Fibroblast of pulmonary artery (primary cell): ENCODE measurements around the gene CDHR3.

Experiments
- DNase-seq: peaks from one replicate; pipeline ENCODE4 v3.0.0-alpha.2; 2010; ENCODE audit warnings: low read depth
- H3K4me3 ChIP-seq: replicated peaks from 2 replicates; pipeline ENCODE4 v1.5.1; 2011; ENCODE audit warnings: low read depth, mild to moderate bottlenecking, control low read depth, low read length, moderate library complexity
- CTCF ChIP-seq: IDR thresholded peaks from 2 replicates; pipeline ENCODE4 v1.5.1; 2011; ENCODE audit warnings: mild to moderate bottlenecking, control low read depth, low read length, inconsistent platforms; ENCODE audit errors: missing control alignments

Gene CDHR3

GRCh38 chr7:106033735-106034134 is 70.7 kb downstream of the CDHR3 start:
- no peak overlapping the region for H3K4me3 ChIP-seq
- no peak for TF ChIP-seq CTCF
- DNase-seq: no peak

GRCh38 chr7:106034383-106034782 is 71.3 kb downstream of the CDHR3 start:
- TF ChIP-seq CTCF: no peak
- DNase-seq: no peak
- no peak overlapping the region for H3K4me3 ChIP-seq

DNA sequence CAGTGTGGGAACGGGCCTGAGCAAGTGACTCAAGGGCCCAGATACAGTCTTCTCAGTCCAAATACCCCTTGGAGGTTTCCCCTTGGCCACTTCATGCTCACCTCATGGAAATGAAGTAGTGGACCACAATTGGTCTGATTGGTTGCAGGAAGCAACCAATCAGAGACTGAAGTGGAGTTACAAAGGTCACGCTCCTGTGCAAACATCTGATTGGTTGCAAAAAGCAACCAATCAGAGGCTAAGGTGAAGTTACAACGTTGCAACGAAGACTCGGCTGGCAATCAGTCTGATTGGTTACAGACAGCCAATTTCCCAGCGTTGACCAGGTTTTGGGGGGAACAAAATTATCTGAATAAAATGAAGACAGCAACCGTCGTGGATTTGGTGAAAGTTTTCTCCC is 72.5 kb downstream of the CDHR3 start:
- no peak overlapping the region for H3K4me3 ChIP-seq
- no peak for TF ChIP-seq CTCF
- no peak for DNase-seq

DNA sequence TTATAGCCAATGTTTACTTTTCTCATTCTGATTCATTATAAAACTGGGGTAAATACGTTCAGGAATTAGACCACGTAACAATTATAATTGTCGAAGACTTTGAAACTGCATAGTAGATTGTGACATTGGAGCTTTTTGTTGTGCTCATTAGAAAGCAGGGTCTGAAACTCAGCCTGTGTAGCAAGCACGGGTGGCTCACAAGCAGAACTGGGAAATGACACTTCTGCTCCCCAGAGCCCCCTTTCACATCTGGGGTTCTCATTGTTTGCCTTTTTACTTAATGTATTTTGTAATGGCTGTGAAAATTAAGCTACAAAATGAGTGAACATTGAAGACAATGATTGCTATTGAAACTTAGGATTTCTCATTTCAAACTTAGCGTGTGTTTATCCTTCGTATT is 72.9 kb downstream of the CDHR3 start:
- no peak for TF ChIP-seq CTCF
- no peak for DNase-seq
- no peak overlapping the region for H3K4me3 ChIP-seq

GRCh38 chr7:106037489-106038176 is 74.6 kb downstream of the CDHR3 start:
- no peak for TF ChIP-seq CTCF
- DNase-seq: no peak
- H3K4me3 ChIP-seq: no peak overlapping the region

- H3K4me3 ChIP-seq: no peak overlapping the region
- no peak for DNase-seq
- no peak for TF ChIP-seq CTCF
Observed at GRCh38 chr7:106038289-106038688, 75.2 kb downstream of the CDHR3 start.

- DNase-seq: no peak
- TF ChIP-seq CTCF: no peak
- H3K4me3 ChIP-seq: no peak overlapping the region
Observed at GRCh38 chr7:106038916-106039315, 75.9 kb downstream of the CDHR3 start.
